Urinary bladder (tissue), 4 donors: Measurements from ENCODE around the gene EDIL3. TPM values are rescaled to one million over a fixed set of nuclear protein-coding genes. Genes with fewer than 3 reads are reported as not detected.

Experiments
- DNase-seq: peaks from one replicate; pipeline ENCODE4 v3.0.0-alpha.2; 2015; ENCODE audit errors: extremely low spot score
- H3K27ac ChIP-seq: one replicate; pipeline ENCODE4 v1.5.1; 2013; ENCODE audit warnings: low read depth, mild to moderate bottlenecking, moderate library complexity
- H3K36me3 ChIP-seq: one replicate; pipeline ENCODE4 v1.6.1; 2013; ENCODE audit warnings: mild to moderate bottlenecking, moderate library complexity; ENCODE audit not compliant: insufficient read depth
- H3K4me1 ChIP-seq: one replicate; pipeline ENCODE4 v1.6.1; 2013; ENCODE audit warnings: mild to moderate bottlenecking, moderate library complexity; ENCODE audit not compliant: insufficient read depth
- H3K4me3 ChIP-seq: one replicate; pipeline ENCODE4 v1.5.1; 2013; ENCODE audit warnings: low read depth, low read length
- WGBS: extraction: QIAGEN DNeasy Blood & Tissue Kit; methylation state at CpG from one replicate; pipeline ENCODE4 v1.1.7; 2013; 5-methylcytosine and 5-hydroxymethylcytosine counted together
- polyA plus RNA-seq: library from polyadenylated mRNA; stranded (reverse); fragments of 200-250 nt; gene quantifications from one replicate; pipeline ENCODE4 v1.2.3, GENCODE V29; 2013
- total RNA-seq: library from RNA; depleted of rRNA; stranded (reverse); fragments of >200 nt; gene quantifications from one replicate; pipeline ENCODE4 v1.2.3, GENCODE V29; 2014
- donor health status: healthy with polysubstance abuse.
- donor health status: healthy.

The EDIL3 gene
- total and polyA plus RNA-seq, 2 donors, result 19.2 to 45.5 TPM

- Histone ChIP-seq H3K27ac (no peak overlapping the region), H3K4me1 (no peaks in the 10 kb centered on the region), H3K4me3 (no peak overlapping the region), H3K36me3 (no peaks in the 10 kb centered on the region)
- DNase-seq, result no peak
- 41% methylated on average over 4 of the region's 4 CpGs for WGBS
These were observed 457.4 kb downstream of the EDIL3 start for GRCh38 chr5:83927140-83927733.

GRCh38 chr5:83925955-83926337, 458.7 kb downstream of the EDIL3 start:
- no peaks in the 10 kb centered on the region for H3K36me3 ChIP-seq
- no peak overlapping the region for H3K4me3 ChIP-seq
- no peaks in the 10 kb centered on the region for H3K4me1 ChIP-seq
- no peak overlapping the region for H3K27ac ChIP-seq
- DNase-seq, result no peak
- WGBS, result 61% methylated on average over 3 of the region's 3 CpGs

GRCh38 chr5:83925321-83925954, 459.2 kb downstream of the EDIL3 start:
- Histone ChIP-seq H3K4me3 (no peak overlapping the region), H3K4me1 (no peaks in the 10 kb centered on the region), H3K27ac (no peak overlapping the region), H3K36me3 (no peaks in the 10 kb centered on the region)
- 79% methylated on average over 4 of the region's 4 CpGs for WGBS
- DNase-seq, result no peak

GRCh38 chr5:83924891-83925290, 459.8 kb downstream of the EDIL3 start:
- no peak for DNase-seq
- Histone ChIP-seq H3K4me3 (no peak overlapping the region), H3K4me1 (no peaks in the 10 kb centered on the region), H3K27ac (no peak overlapping the region), H3K36me3 (no peaks in the 10 kb centered on the region)
- WGBS, result 91% methylated on average over 3 of the region's 3 CpGs

- Histone ChIP-seq H3K4me1 (no peaks in the 10 kb centered on the region), H3K4me3 (no peak overlapping the region), H3K27ac (no peak overlapping the region), H3K36me3 (no peaks in the 10 kb centered on the region)
- DNase-seq, result no peak
- WGBS, result 71% methylated on average over 1 of the region's 1 CpG
These were observed 460.5 kb downstream of the EDIL3 start for GRCh38 chr5:83924171-83924570.

- Histone ChIP-seq H3K4me1 (no peaks in the 10 kb centered on the region), H3K27ac (no peak overlapping the region), H3K4me3 (no peak overlapping the region), H3K36me3 (no peaks in the 10 kb centered on the region)
- DNase-seq, result no peak
- WGBS, result 88% methylated on average over 4 of the region's 4 CpGs
These were observed 462.0 kb downstream of the EDIL3 start for GRCh38 chr5:83922699-83923098.

- 86% methylated on average over 5 of the region's 5 CpGs for WGBS
- Histone ChIP-seq H3K4me1 (no peaks in the 10 kb centered on the region), H3K4me3 (no peak overlapping the region), H3K36me3 (no peaks in the 10 kb centered on the region), H3K27ac (no peak overlapping the region)
- no peak for DNase-seq
These were observed 462.9 kb downstream of the EDIL3 start for GRCh38 chr5:83921666-83922193.

GRCh38 chr5:83919071-83920041, 465.3 kb downstream of the EDIL3 start:
- WGBS, result 42% methylated on average over 4 of the region's 4 CpGs
- no peak overlapping the region for H3K27ac ChIP-seq
- H3K36me3 ChIP-seq, result no peaks in the 10 kb centered on the region
- no peak overlapping the region for H3K4me3 ChIP-seq
- no peaks in the 10 kb centered on the region for H3K4me1 ChIP-seq
- DNase-seq, result no peak

- H3K4me3 ChIP-seq, result no peak overlapping the region
- WGBS, result 80% methylated on average over 4 of the region's 4 CpGs
- H3K36me3 ChIP-seq, result no peaks in the 10 kb centered on the region
- no peak overlapping the region for H3K27ac ChIP-seq
- no peaks in the 10 kb centered on the region for H3K4me1 ChIP-seq
- DNase-seq, result no peak
These were observed 467.3 kb downstream of the EDIL3 start for GRCh38 chr5:83917261-83917908.

- WGBS, result 90% methylated on average over 4 of the region's 4 CpGs
- no peak for DNase-seq
- H3K4me3 ChIP-seq, result no peak overlapping the region
- H3K4me1 ChIP-seq, result no peaks in the 10 kb centered on the region
- no peaks in the 10 kb centered on the region for H3K36me3 ChIP-seq
- H3K27ac ChIP-seq, result no peak overlapping the region
These were observed 469.8 kb downstream of the EDIL3 start for GRCh38 chr5:83914662-83915418.

- no peaks in the 10 kb centered on the region for H3K4me1 ChIP-seq
- no peaks in the 10 kb centered on the region for H3K36me3 ChIP-seq
- DNase-seq, result no peak
- WGBS, result 42% methylated on average over 4 of the region's 4 CpGs
- no peak overlapping the region for H3K27ac ChIP-seq
- H3K4me3 ChIP-seq, result no peak overlapping the region
These were observed 470.5 kb downstream of the EDIL3 start for GRCh38 chr5:83914199-83914598.

GRCh38 chr5:83913593-83913992, 471.1 kb downstream of the EDIL3 start:
- no peaks in the 10 kb centered on the region for H3K36me3 ChIP-seq
- no peaks in the 10 kb centered on the region for H3K4me1 ChIP-seq
- WGBS, result 71% methylated on average over 1 of the region's 1 CpG
- no peak overlapping the region for H3K27ac ChIP-seq
- DNase-seq, result no peak
- no peak overlapping the region for H3K4me3 ChIP-seq
